Glutamatergic neuron (in vitro differentiated cells): ENCODE measurements around the gene HPS5. TPM values are rescaled to one million over a fixed set of nuclear protein-coding genes. Genes with fewer than 3 reads are reported as not detected.

Experiments
- DNase-seq: peaks from one replicate; pipeline ENCODE4 v3.0.0; 2022
- H3K27ac Mint-ChIP-seq: one replicate; pipeline ENCODE4 v1.8.0; 2020; ENCODE audit warnings: mild to moderate bottlenecking, mixed read lengths, inconsistent platforms; ENCODE audit not compliant: unreplicated experiment
- H3K27me3 Mint-ChIP-seq: one replicate; pipeline ENCODE4 v1.8.0; 2020; ENCODE audit warnings: mild to moderate bottlenecking, moderate library complexity, mixed read lengths, inconsistent platforms; ENCODE audit not compliant: unreplicated experiment
- H3K36me3 Mint-ChIP-seq: one replicate; pipeline ENCODE4 v1.8.0; 2020; ENCODE audit warnings: mild to moderate bottlenecking, mixed read lengths, inconsistent platforms; ENCODE audit not compliant: unreplicated experiment
- H3K4me1 Mint-ChIP-seq: one replicate; pipeline ENCODE4 v1.8.0; 2020; ENCODE audit warnings: mild to moderate bottlenecking, low read depth, mixed read lengths, inconsistent platforms; ENCODE audit not compliant: unreplicated experiment
- H3K4me3 Mint-ChIP-seq: one replicate; pipeline ENCODE4 v1.8.0; 2020; ENCODE audit warnings: mild to moderate bottlenecking, mixed read lengths, inconsistent platforms; ENCODE audit not compliant: unreplicated experiment
- H3K9me3 Mint-ChIP-seq: one replicate; pipeline ENCODE4 v1.8.0; 2020; ENCODE audit warnings: mild to moderate bottlenecking, moderate library complexity, mixed read lengths, inconsistent platforms; ENCODE audit not compliant: unreplicated experiment
- CTCF ChIP-seq: fragments of 200-600 bp; sonication (generic); IDR thresholded peaks from one replicate; pipeline ENCODE4 v1.5.0; 2021; ENCODE audit not compliant: partially characterized antibody, unreplicated experiment
- total RNA-seq: library from RNA; stranded (reverse); fragmentation: NEBNext Ultra II Directional; extraction: Animal tissue kit (Norgen Biotek cat#: 25700); gene quantifications from one replicate; pipeline ENCODE4 v1.2.1, GENCODE V29; 2021; ENCODE audit not compliant: unreplicated experiment

Gene HPS5
- total RNA-seq, 1 donor from 2014 or later: 17.9 TPM

- H3K4me3 Mint-ChIP-seq: no peak overlapping the region
- DNase-seq: no peak
- H3K36me3 Mint-ChIP-seq: no peaks in the 10 kb centered on the region
- no peaks in the 10 kb centered on the region for H3K9me3 Mint-ChIP-seq
- peaks cover 3% of the 10 kb centered on the region for H3K4me1 Mint-ChIP-seq
- no peak for TF ChIP-seq CTCF
- H3K27ac Mint-ChIP-seq: no peak overlapping the region
- no peaks in the 10 kb centered on the region for H3K27me3 Mint-ChIP-seq
Measured at GRCh38 chr11:18233912-18234311, 88.0 kb downstream of the HPS5 start.

- H3K36me3 Mint-ChIP-seq: no peaks in the 10 kb centered on the region
- H3K4me3 Mint-ChIP-seq: no peak overlapping the region
- peaks cover 3% of the 10 kb centered on the region for H3K4me1 Mint-ChIP-seq
- H3K9me3 Mint-ChIP-seq: no peaks in the 10 kb centered on the region
- H3K27me3 Mint-ChIP-seq: no peaks in the 10 kb centered on the region
- TF ChIP-seq CTCF: no peak
- no peak overlapping the region for H3K27ac Mint-ChIP-seq
- DNase-seq: no peak
Measured at GRCh38 chr11:18230859-18231258, 91.1 kb downstream of the HPS5 start.

GRCh38 chr11:18229501-18229900 lies 92.4 kb downstream of the HPS5 start:
- Mint-ChIP-seq H3K9me3 (no peaks in the 10 kb centered on the region), H3K36me3 (no peaks in the 10 kb centered on the region), H3K4me1 (no peaks in the 10 kb centered on the region)

More at GRCh38 chr11:18229501-18229900, 92.4 kb downstream of the HPS5 start:
- Mint-ChIP-seq H3K4me3 (no peak overlapping the region), H3K27ac (no peak overlapping the region), H3K27me3 (no peaks in the 10 kb centered on the region)
- no peak for TF ChIP-seq CTCF
- no peak for DNase-seq

Other genes starting within 250 kb of the HPS5 start
- 32.4 TPM for gene SAAL1, start 216.1 kb downstream of the HPS5 start, total RNA-seq
- gene MRGPRX3, start 189.6 kb downstream of the HPS5 start, total RNA-seq: not detected
- gene MRGPRX4, start 149.3 kb downstream of the HPS5 start, total RNA-seq: not detected
- gene SAA4, start 85.3 kb downstream of the HPS5 start, total RNA-seq: not detected
- gene SAA2, start 73.5 kb downstream of the HPS5 start, total RNA-seq: 0.44 TPM
- gene SAA1, start 55.9 kb downstream of the HPS5 start, total RNA-seq: not detected
- 26.5 TPM for gene GTF2H1, start 427 bp upstream of the HPS5 start, total RNA-seq
- gene LDHA, start 72.4 kb upstream of the HPS5 start, total RNA-seq: 112 TPM
- gene LDHC, start 90.2 kb upstream of the HPS5 start, total RNA-seq: not detected
- gene LDHAL6A, start 133.7 kb upstream of the HPS5 start, total RNA-seq: not detected
- gene TSG101, start 204.8 kb upstream of the HPS5 start, total RNA-seq: 118 TPM